HG03354 (cell line): ENCODE results near the gene CACHD1.

ENCODE experiments used
- ATAC-seq: cut with Tn5 transposase; IDR thresholded peaks from one replicate; pipeline ENCODE4 v1.9.1; 2021; ENCODE audit warnings: mild to moderate bottlenecking; ENCODE audit not compliant: unreplicated experiment, poor library complexity, severe bottlenecking

The CACHD1 gene

DNA sequence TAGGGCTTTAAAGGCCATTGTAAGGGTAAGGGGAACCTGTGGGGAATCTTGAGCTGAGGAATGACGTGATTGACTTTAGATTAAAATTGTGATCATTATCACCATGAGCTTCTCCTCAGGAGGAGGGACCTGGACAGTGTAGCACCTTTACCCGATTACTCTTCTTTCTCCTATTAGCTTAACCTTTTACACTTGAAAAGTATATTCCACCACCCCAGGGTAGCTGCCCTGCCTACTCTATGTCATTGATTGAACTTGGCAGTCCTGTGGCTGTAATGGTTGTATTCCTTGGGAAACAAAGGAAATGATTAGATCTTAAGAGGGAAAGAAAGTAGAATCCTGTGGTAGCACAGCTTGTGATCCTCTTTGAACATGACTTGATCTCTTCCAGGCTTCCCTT lies 47.7 kb downstream of the CACHD1 start:
- ATAC-seq = no peak

GRCh38 chr1:64518692-64519481 lies 49.0 kb downstream of the CACHD1 start:
- ATAC-seq = no peak

DNA sequence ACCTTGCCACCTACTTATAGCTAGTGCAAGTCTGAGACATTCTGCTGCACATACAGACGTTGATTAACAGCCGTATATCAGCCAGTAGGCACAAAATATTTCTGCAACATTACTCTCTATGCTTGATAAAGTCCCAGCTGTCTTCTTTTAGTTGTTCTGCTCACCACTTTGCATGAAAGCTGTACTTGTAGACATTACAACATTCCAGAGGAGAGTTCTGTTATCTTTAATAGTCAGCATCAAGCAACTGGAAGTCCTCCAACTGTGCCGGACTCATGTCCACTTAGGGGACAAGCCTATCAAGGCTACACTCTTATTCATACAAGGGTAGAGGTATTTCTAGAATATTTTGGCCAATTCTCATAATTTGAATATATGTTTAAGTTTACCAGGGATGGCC lies 50.0 kb downstream of the CACHD1 start:
- no peak for ATAC-seq

DNA sequence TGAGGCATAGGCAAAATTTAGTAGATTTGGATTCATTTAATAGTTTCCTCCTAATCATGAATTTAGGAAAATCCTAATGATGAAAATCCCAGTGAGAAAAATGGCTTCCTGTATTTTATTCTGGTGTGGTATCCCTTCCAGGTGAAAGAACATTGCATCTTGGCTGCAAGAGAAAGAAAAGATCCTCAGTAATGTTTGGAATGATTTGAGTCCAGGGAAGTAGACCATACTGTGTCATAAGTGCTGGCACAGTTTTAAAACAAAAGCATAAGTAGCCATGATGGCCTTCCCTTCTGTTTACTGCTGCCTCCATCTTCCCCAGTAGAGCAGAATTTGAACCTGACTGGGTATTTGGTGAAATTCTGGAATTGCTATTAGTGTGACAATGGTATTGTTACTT lies 52.8 kb downstream of the CACHD1 start:
- no peak for ATAC-seq

DNA sequence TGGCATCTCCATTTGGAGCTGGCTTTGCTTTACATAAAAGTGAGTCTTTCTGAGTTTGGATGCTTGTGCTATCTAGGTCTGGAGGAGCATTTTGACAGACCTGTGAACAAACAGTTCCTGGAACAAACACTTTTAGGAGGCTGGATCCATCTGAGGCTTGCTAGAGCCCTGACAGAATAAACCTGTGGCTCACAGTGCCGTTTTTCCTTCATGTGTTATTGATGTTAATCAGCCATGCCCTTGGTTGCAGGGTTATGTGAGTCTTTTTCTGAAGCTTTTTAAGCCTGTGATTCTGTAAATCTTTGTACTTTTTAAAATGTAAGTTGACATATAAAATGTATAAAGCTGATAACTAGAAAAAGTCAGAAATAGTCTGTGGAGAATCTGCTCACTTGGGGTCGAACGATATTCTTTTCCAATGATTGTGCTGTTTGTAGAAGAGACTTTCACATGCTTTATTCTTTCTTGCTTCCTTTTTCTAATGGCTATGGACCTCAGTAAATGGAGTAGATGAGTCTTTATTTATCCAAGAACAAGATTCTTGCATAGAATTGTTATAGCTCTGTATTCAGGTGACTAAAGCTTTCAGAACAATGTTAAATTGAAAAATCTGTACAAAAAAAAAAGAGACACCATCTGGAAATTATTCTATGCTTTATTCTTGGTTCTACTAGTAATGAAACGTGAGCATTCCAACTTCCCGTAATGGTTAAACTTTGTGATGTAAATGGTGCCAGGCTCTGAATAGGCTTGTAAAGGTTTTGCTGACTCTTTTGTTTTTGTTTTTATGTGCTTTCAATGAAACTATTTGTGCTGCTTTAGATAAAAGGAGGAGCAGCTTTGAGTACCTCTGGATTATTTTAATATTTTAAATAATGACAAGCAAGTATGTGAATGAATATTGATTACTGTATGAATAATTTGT lies 53.7 kb downstream of the CACHD1 start:
- ATAC-seq = no peak

- no peak for ATAC-seq
Observed at GRCh38 chr1:64524614-64525013, 54.7 kb downstream of the CACHD1 start.

DNA sequence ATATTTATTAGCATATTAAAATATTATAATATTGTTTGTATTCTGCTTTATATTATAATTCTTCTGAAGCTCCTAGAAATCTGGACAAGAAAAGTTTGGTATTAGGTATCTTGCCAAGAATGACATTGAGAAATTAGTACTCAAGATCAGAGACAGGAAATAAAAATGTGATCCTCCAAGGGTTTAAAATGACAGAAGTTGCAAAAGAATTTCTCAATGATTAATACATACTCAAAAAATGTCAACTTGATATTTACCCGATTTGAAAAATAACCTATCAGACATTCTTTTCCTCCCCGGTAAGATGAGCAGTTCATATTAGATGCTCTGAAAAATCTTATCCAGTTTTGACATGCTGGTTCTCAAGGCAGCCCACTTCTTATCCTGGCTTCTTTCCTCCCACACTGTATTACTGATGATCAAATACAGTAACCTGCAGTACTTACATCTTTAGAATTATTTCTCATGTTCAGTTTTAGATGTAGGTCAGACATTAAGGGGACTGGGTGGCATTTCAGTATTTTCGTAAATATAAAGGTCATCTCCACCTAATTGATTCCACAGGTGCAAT lies 55.3 kb downstream of the CACHD1 start:
- ATAC-seq = no peak

DNA sequence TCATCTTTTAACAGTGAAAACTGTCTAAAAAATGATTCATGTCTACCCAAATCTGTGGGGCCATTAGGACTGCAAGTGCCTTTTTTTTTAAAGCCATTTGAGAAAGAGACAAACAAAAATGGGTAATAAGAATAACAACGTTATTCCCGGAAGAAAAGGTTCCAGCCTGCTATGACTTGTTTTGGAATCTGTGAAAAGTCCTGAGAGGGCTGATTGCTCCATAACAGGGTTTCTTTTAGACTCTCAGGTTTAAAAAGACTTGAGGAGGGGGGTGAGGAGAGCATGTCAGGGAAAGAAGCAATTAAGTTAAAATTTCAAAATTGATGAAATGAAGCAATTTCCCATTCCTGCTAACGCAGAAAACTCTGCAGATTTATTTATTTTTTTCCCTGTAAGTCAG lies 56.4 kb downstream of the CACHD1 start:
- ATAC-seq = no peak

- no peak for ATAC-seq
Observed at GRCh38 chr1:64527165-64527564, 57.2 kb downstream of the CACHD1 start.

DNA sequence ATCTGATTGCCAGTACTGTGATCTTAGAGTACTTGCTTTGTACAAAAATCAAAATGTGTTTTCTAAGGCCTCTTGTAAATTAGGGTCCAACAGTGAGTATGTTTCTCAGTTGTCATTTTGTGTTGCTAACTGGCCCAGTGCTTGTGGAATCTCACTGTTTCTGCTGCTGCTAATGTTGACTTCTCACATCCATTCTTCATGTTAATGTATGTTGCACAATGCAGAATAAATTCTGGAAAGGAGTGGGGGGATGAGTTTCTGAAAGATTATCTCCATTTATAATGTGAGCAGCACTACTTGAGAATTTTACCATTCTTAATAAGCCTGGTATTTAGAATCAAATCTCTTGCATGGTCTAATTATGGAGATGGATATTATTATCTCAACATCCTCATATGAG lies 57.9 kb downstream of the CACHD1 start:
- ATAC-seq = no peak

DNA sequence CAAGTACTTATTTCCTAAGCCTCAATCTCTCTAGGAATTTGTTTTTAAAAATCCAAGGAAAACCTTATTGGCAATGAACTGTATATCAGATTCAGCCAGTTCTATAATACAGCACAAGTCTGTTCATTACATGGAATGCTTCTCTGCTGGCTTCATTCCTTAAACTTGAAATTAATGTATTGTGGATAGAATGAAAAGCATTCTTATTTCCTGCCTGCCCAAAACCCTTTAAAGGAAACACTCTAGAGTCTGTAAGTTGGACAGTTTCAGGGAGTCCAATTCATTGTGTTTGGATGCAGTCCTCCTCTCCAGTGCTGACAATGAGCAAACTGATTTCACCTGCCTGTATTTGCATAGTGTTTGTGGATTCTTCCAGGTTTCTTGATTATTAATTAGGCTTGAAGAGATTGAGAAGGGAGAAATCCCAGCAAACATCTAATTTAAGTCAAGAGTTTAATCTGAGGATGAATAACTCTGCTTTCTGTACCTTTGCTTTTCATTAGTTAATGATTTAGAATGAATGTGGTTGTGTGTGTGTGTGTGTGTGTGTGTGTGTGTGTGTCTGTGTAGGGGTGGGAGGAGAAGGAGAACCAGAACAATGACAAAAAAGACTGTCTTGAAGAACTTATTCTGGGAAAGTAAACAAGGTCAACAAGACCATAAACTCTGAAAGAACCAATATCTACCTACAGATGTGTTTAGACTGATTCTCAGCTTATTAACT lies 61.2 kb downstream of the CACHD1 start:
- no peak for ATAC-seq

DNA sequence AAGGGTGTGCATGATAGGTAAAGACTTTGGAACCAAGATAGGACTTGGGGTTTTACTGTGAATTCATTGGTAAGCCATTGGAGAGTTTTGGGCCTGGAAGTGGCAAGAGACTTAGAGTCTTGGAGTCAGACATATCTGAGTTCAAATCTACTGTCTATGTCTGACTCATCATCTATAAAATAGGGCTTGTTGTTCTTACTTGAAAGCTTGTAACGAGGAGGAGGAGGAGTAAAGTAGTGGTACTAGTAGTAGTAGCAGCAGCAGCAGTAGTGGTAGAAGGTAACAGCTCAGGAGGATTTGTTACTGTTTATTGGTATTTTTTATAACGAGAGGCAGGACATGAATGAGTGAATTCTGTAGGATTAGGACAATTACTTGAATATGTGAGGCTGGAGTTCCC lies 62.7 kb downstream of the CACHD1 start:
- ATAC-seq = no peak

DNA sequence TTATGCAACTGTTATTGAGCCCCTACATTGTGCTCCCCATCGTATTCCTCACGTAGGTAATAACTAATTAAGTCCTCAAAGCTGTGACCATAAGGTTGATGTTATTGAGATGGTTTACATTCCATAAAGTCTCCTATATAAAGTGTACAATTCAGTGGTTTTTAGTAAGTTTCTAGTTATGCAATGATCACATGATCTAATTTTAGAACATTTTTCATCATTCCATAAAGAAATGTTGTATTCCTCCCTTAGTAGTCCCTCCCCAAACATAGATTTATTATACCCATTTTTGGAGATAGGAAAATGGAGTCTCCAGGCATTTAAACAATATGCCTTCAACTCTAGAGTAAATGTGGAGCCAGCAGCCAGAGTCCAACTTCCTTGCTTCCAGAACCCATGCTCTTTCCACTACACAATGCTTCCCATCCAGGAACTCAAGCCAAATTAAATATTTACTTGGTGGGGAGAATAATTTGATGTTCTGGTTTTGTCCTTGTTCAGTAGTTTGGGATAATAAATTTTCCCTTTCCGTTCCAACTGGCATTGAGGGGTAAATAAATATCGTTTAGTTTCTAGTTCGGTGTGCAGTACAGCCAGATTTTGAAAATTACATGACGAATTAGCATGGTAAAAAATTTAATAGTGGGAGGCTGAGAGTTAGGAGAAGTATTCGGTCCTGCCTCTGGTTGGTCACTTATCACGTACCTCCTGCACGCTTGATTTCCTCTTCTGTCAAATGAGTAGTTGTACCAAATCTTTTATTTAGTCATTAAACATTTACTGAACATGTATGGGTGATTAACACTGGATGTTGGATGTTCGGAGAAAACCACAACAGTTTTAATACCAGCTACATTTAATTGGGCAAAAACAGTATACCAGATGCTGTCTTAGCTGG lies 66.3 kb downstream of the CACHD1 start:
- no peak for ATAC-seq

DNA sequence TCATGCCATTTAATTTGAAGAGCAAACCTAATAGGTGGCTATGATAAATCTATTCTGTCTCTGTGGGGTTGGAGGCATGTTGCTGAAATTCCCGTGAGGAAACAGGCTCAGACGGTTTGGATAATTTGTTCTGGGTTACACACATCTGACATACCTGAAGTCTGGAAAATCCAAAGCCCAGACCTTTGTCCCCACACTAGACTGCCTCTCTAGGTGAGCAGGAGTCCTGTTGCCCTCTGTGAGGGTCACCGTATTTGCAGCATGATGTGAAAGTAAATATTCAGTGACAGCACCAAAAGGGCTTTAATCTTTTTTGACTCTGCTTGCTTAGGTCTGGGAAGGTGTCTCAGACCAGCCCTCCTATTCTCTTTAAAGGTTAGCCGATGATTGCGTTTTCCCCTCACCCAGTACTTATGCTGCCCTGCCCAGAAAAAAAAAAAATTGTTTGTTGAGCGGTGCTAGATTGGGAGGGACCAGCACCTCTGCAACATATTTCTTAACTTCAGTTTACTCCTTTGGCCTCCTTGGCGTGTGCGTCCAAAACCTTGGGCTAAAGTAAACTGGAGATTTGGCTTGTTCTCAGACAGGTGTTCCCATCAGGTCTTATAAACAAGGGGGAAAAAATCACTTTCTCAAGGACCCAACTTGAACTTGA lies 67.0 kb downstream of the CACHD1 start:
- no peak for ATAC-seq

DNA sequence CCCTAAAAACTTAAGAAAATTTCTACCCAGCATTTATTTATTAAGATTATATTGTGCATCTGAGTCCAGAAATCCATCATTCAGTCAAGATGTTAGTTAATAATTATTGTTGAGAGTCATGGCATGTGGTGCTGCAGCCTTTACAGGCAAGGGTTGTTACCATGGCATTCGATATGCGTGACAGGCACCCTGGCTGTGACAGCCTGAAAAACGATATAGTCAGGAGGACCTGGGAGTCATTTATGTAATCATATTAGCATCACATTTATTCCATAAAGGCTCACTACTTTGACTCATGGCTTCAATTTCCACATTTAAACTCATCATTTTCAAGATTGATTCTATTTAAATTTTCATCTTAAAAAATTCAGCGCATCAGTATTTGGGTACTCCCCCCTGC lies 68.0 kb downstream of the CACHD1 start:
- no peak for ATAC-seq

DNA sequence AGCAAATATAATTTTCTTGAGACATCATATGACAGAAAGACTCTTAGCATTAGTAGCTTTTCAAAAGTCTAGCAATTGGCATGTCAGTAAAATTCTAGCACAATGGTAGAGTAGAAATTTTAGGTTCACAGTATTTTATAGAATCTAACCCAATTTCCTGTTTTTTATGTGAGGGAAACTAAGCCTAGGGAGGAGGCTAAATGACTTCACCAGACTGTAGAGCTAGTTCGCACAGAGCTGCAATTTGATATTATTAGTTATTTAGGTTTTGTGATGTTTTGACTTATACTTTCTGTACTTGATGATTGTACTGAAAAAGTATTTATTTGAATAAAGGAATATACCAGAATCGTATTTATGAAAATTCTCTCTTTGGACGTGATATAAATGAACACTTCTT lies 68.5 kb downstream of the CACHD1 start:
- no peak for ATAC-seq

DNA sequence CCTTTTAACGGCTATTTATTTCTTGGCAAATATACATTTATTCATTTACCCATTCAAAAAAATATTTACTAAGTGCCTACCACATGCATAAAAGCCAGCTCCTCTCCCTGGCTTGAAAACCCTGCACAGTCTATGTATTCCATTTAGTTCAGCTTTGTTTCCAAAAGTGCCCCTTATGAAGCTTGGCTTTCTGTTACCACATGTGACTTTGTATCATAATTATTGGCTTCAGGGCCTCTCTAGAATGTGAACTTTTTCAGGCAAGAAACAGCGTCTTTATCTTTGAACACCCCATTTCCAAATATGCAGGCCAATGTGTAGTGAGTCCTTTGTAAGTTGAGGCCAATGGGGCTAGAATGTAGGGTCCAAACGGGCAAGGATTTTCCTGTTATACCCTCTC lies 69.4 kb downstream of the CACHD1 start:
- ATAC-seq = no peak

- ATAC-seq = no peak
Observed at GRCh38 chr1:64539781-64540218, 69.9 kb downstream of the CACHD1 start.
